Measurements from ENCODE around the gene POLK. TPM values are rescaled to one million over a fixed set of nuclear protein-coding genes. Genes with fewer than 3 reads are reported as not detected.

POLK gene
- total and polyA plus RNA-seq, 2 of the 13 experiments (the other 11 are each of a cell fraction or from before 2014, with no cell fraction given): 8.6 to 11.7 TPM

DNA sequence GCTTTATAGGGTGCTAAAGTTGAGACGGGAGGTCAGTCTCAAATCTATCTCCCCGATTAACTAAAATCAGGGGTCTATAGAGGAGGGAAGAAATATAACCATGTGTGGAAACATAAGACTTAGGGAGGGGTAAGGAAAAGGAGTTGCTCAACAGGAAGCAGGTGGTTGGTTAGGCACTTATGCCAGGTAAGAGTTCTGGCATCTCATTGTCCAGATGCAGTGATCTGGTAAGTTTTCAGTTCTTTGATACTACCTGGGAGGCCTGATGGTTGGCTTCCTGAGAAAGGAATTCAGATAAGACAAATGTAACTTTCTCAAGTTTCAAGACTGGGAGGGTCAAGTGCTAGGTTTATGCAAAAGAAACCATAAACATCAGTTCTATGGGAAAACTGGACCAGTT lies 48.0 kb upstream of the POLK start:
- FAIRE-seq: no peak
- peaks cover 12% of the 10 kb centered on the region for H3K79me2 ChIP-seq (ENCODE audit: insufficient read depth, low read length)
- in situ Hi-C loops (cut with HindIII; ENCODE audit: extremely low pct_ligation_motif_present, low pct_unique_long_range_greater_than_20kb): no loop called here

DNA sequence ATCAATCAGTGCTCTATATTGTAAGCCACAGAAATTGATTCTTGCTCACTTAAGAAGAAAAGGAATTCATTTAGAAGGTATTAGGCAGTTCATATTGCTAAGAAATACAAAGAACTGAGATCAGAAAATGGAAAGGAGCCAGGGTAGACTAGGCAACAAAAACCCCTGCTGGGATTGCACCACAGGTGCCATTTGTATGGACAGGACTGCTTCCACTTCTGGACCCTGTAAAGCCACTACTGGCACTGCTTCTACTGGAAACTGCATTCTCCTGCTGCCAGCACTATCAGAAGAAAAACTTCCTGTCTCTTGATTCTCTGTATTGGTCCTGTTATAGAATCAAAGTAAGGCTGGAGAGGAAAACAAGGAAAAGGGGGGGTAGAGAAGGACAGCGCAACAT lies 46.2 kb upstream of the POLK start:
- no TSS peak for BruUV-seq (replicated peaks)
- POLR2A ChIA-PET: no interaction called here
- TF ChIP-seq KLF9 (CRISPR knock-in tag; IDR thresholded peaks at IDR 0.05; ENCODE audit: low read depth) (no peak), POLR2G (IDR thresholded peaks at IDR 0.05; ENCODE audit: low read depth, low read length) (no peak), ZSCAN22 (CRISPR knock-in tag; IDR thresholded peaks at IDR 0.05) (no peak), SSRP1 (CRISPR knock-in tag; IDR thresholded peaks at IDR 0.05) (no peak), ISL2 (CRISPR knock-in tag; IDR thresholded peaks at IDR 0.05) (no peak), ZZZ3 (CRISPR knock-in tag; IDR thresholded peaks at IDR 0.05; ENCODE audit: borderline replicate concordance) (no peak), TOPORS (CRISPR knock-in tag; IDR thresholded peaks at IDR 0.05) (no peak), HHEX (CRISPR knock-in tag; IDR thresholded peaks at IDR 0.05) (no peak)
- TF ChIP-seq, protein P1, sequence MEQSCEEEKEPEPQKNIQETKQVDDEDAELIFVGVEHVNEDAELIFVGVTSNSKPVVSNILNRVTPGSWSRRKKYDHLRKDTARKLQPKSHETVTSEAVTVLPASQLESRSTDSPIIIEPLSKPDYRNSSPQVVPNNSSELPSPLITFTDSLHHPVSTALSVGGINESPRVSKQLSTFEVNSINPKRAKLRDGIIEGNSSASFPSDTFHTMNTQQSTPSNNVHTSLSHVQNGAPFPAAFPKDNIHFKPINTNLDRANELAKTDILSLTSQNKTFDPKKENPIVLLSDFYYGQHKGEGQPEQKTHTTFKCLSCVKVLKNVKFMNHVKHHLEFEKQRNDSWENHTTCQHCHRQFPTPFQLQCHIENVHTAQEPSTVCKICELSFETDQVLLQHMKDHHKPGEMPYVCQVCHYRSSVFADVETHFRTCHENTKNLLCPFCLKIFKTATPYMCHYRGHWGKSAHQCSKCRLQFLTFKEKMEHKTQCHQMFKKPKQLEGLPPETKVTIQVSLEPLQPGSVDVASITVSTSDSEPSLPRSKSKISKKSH (CRISPR knock-in tag; IDR thresholded peaks at IDR 0.05; ENCODE audit: borderline replicate concordance): no peak

More for the DNA sequence above, 48.0 kb upstream of the POLK start:
- Histone ChIP-seq H3K9me3 (ENCODE audit: low read length) (0 out of 2 replicates have a peak, but pooled peaks cover 4% of the 10 kb centered on the region), H3K9ac (ENCODE audit: insufficient read depth, low read depth, low read length) (no peak overlapping the region), H4K20me1 (ENCODE audit: insufficient read depth, low read length) (peaks cover 12% of the 10 kb centered on the region; the same call in 1 of the 2 replicates), H3K4me3 (replicated peaks in 1 of 3; ENCODE audit: insufficient read depth in 1 of 3, low read depth in 2 of 3, low read length in 3 of 3) (no peak overlapping the region), H3K4me1 (ENCODE audit: insufficient read depth, low read length) (peaks cover 16% of the 10 kb centered on the region), H2AFZ (ENCODE audit: low read length) (no peak overlapping the region), H3K36me3 (replicated peaks in 1 of 2; ENCODE audit: control insufficient read depth in 1 of 2, insufficient read depth in 2 of 2, low read length in 2 of 2) (0 out of 5 replicates have a peak, but pooled peaks cover 0 to 3% of the 10 kb centered on the region in 2 experiments), H3K27me3 (ENCODE audit: control insufficient read depth in 1 of 2, insufficient read depth in 2 of 2, low read length in 2 of 2) (no peaks in the 10 kb centered on the region), H3K4me2 (ENCODE audit: low read depth, low read length) (no peak overlapping the region), H3K27ac (ENCODE audit: extremely low read length, insufficient read depth, low read length) (no peak overlapping the region)
- intact Hi-C loops (cut with micrococcal nuclease; ENCODE audit: unreplicated experiment): no loop called here
- no peak for TF ChIP-seq ZNF761 (CRISPR knock-in tag; conservative IDR thresholded peaks at IDR 0.05)
- no peak for TF ChIP-seq PAF1 (CRISPR knock-in tag; IDR thresholded peaks at IDR 0.05)
- no peak for TF ChIP-seq HIVEP1 (CRISPR knock-in tag; IDR thresholded peaks at IDR 0.05)
- no peak for TF ChIP-seq RBM22 (optimal IDR thresholded peaks at IDR 0.05; ENCODE audit: low read length)
- TF ChIP-seq HNRNPLL (IDR thresholded peaks at IDR 0.05; ENCODE audit: low read depth, low read length, poor library complexity, severe bottlenecking): no peak
- no peak for TF ChIP-seq ZNF792 (CRISPR knock-in tag; IDR thresholded peaks at IDR 0.05)
- DNase-seq (ENCODE audit: low spot score) (no peak), ATAC-seq (no peak)
- no TSS peak for BruUV-seq (replicated peaks)
- ChIA-PET POLR2A (no interaction called here), CTCF (ENCODE audit: low intra/inter-chr PET ratio, low total read pairs) (no interaction called here)
- 88% methylated on average over 2 of the region's 2 CpGs for WGBS (ENCODE audit: low lambda C conversion rate)

More for the DNA sequence above, 46.2 kb upstream of the POLK start:
- FAIRE-seq (no peak), ATAC-seq (no peak), DNase-seq (ENCODE audit: low spot score) (no peak)
- Histone ChIP-seq H3K4me1 (ENCODE audit: insufficient read depth, low read length) (peaks cover 14% of the 10 kb centered on the region), H3K4me2 (ENCODE audit: low read depth, low read length) (no peak overlapping the region), H3K4me3 (replicated peaks in 1 of 3; ENCODE audit: insufficient read depth in 1 of 3, low read depth in 2 of 3, low read length in 3 of 3) (no peak overlapping the region), H3K79me2 (ENCODE audit: insufficient read depth, low read length) (peaks cover 17% of the 10 kb centered on the region), H4K20me1 (ENCODE audit: insufficient read depth, low read length) (peaks cover 12% of the 10 kb centered on the region; the same call in 1 of the 2 replicates), H3K36me3 (replicated peaks in 1 of 2; ENCODE audit: control insufficient read depth in 1 of 2, insufficient read depth in 2 of 2, low read length in 2 of 2) (0 out of 5 replicates have a peak, but pooled peaks cover 0 to 3% of the 10 kb centered on the region in 2 experiments), H2AFZ (ENCODE audit: low read length) (no peak overlapping the region), H3K27me3 (ENCODE audit: control insufficient read depth in 1 of 2, insufficient read depth in 2 of 2, low read length in 2 of 2) (no peaks in the 10 kb centered on the region), H3K9ac (ENCODE audit: insufficient read depth, low read depth, low read length) (no peak overlapping the region), H3K27ac (ENCODE audit: extremely low read length, insufficient read depth, low read length) (no peak overlapping the region), H3K9me3 (ENCODE audit: low read length) (peaks cover 17% of the 10 kb centered on the region; the same call in 1 of the 2 replicates)
- CTCF ChIA-PET (ENCODE audit: low intra/inter-chr PET ratio, low total read pairs): no interaction called here
- in situ Hi-C loops (cut with HindIII; ENCODE audit: extremely low pct_ligation_motif_present, low pct_unique_long_range_greater_than_20kb): no loop called here
- intact Hi-C loops (cut with micrococcal nuclease; ENCODE audit: unreplicated experiment): no loop called here
- WGBS (ENCODE audit: low lambda C conversion rate): 97% methylated on average over 1 of the region's 1 CpG
